Measurements from ENCODE around the gene RAB35. TPM values are rescaled to one million over a fixed set of nuclear protein-coding genes. Genes with fewer than 3 reads are reported as not detected.

RAB35 gene
- total and polyA plus RNA-seq, 2 experiments from 2014 or later, result 9.9 to 16.9 TPM

DNA sequence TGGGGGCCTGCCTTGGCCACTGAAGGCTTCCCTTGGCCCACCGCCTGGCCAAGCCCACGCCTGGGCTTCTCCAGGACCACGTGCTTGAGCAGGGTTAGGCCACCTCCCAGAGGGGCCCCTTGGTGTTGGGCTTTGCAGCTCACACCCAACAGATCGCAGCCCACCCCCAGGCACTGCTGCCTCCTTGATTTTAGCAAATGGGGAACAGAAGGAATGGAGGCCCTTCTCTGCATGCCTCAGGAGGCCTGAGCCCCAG is 23.3 kb downstream of the RAB35 start (continued):
- no peak for TF ChIP-seq ZNF462 (CRISPR knock-in tag; IDR thresholded peaks at IDR 0.05)
- TF ChIP-seq CREB1 (CRISPR knock-in tag; IDR thresholded peaks at IDR 0.05; ENCODE audit: low read depth), result no peak
- TF ChIP-seq EZH2phosphoT487 (IDR thresholded peaks at IDR 0.05; ENCODE audit: unreplicated experiment), result no peak
- no peak for TF ChIP-seq STAT1 (IDR thresholded peaks at IDR 0.05; ENCODE audit: unreplicated experiment)
- TF ChIP-seq EZH2 (IDR thresholded peaks at IDR 0.05; ENCODE audit: low read depth, unreplicated experiment), result no peak

DNA sequence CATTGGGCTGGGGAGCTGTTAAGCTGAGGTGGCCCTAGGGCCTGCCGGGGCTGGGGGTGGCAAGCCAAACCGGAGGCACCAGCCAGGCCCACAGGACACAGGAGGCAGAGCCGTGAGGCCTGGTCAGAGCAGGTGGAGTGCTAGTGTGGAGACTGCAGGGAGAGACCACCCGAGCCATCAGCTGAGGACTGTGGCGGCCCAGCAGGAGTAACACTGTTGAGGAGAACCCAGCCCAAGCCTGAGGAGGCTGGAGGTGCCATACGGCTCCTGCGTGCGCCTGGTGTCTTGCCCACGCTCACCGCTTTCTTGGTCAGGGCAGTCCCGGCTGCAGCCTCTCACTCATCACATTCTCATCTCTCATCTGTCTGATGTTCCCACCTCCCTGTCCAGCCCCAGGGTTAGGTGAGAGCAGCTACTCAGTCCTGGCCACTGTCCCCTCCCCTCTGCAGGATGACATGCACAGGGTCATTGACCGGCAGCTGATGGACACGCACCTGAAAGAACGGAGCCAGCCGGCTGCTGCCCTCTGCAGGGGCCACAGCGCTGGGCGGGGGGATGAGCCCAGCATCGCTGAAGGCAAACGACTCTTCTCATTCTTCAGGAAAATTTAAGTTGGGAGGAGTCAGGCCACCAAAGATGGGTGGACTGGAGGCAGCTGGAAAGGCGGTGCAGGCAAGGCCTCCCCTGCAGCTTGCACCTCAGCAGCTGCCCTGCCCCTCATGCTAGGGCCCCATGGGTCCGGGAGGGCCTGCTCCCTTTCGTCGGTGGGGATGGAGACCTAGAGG is 23.8 kb downstream of the RAB35 start:
- DNase-seq (ENCODE audit: low spot score), result no peak
- H3K4me1 Mint-ChIP-seq, result peaks cover 65% of the 10 kb centered on the region
- peak overlapping the region; percentile 95 for H3K27ac Mint-ChIP-seq

More for the DNA sequence above, 23.8 kb downstream of the RAB35 start:
- Histone ChIP-seq H3K27ac (ENCODE audit: low read depth) (peak overlapping the region; percentile 95; the same call in 1 of the 2 replicates), H3K4me2 (peak overlapping the region; percentile 69), H3K27me3 (ENCODE audit: insufficient read depth) (no peaks in the 10 kb centered on the region), H3K4me3 (no peak overlapping the region), H3F3A (replicated peaks; ENCODE audit: low read depth) (peaks cover 19% of the 10 kb centered on the region), H2AFZ (no peak overlapping the region), H3K79me2 (replicated peaks; ENCODE audit: insufficient read depth) (no peaks in the 10 kb centered on the region), H4K20me1 (replicated peaks; ENCODE audit: insufficient read depth) (no peaks in the 10 kb centered on the region), H3K9me2 (ENCODE audit: insufficient read depth) (no peaks in the 10 kb centered on the region), H3K4me1 (ENCODE audit: insufficient read depth) (peaks cover 34% of the 10 kb centered on the region), H3K36me3 (ENCODE audit: insufficient read depth) (no peaks in the 10 kb centered on the region; the same call in 1 of the 2 replicates)
- peaks cover 26% of the 10 kb centered on the region for H3K36me3 Mint-ChIP-seq (ENCODE audit: low read depth)
- H3K27me3 Mint-ChIP-seq (ENCODE audit: insufficient read depth, low read depth, poor library complexity), result peaks cover 16% of the 10 kb centered on the region
- TF ChIP-seq JUNB (IDR thresholded peaks at IDR 0.05; ENCODE audit: unreplicated experiment), result no peak
- TF ChIP-seq, protein P1, sequence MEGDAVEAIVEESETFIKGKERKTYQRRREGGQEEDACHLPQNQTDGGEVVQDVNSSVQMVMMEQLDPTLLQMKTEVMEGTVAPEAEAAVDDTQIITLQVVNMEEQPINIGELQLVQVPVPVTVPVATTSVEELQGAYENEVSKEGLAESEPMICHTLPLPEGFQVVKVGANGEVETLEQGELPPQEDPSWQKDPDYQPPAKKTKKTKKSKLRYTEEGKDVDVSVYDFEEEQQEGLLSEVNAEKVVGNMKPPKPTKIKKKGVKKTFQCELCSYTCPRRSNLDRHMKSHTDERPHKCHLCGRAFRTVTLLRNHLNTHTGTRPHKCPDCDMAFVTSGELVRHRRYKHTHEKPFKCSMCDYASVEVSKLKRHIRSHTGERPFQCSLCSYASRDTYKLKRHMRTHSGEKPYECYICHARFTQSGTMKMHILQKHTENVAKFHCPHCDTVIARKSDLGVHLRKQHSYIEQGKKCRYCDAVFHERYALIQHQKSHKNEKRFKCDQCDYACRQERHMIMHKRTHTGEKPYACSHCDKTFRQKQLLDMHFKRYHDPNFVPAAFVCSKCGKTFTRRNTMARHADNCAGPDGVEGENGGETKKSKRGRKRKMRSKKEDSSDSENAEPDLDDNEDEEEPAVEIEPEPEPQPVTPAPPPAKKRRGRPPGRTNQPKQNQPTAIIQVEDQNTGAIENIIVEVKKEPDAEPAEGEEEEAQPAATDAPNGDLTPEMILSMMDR (conservative IDR thresholded peaks at IDR 0.05; ENCODE audit: low read depth in 2 of 2), result peak; percentile 16 to 50; a peak in 3 of 4 replicates
- H3K4me3 Mint-ChIP-seq, result no peak overlapping the region; the same call in 2 of the 3 replicates
- peak; percentile 7 for ATAC-seq
- no peaks in the 10 kb centered on the region; the same call in 2 of the 3 replicates for H3K9me3 Mint-ChIP-seq

Measured in GM23338 (cell line).